GM12872 (cell line): Measurements from ENCODE around the gene TAOK2.
A peak's percentile ranks its signal among the peaks of the same experiment; 100 is the strongest.

Experiments
- TF ChIP-seq, protein P1 (sequence below): IDR thresholded peaks from 3 replicates; pipeline ENCODE4 v1.5.1; 2011; ENCODE audit warnings: low read depth, mild to moderate bottlenecking, low read length, moderate library complexity; ENCODE audit not compliant: insufficient read depth

Gene TAOK2

DNA sequence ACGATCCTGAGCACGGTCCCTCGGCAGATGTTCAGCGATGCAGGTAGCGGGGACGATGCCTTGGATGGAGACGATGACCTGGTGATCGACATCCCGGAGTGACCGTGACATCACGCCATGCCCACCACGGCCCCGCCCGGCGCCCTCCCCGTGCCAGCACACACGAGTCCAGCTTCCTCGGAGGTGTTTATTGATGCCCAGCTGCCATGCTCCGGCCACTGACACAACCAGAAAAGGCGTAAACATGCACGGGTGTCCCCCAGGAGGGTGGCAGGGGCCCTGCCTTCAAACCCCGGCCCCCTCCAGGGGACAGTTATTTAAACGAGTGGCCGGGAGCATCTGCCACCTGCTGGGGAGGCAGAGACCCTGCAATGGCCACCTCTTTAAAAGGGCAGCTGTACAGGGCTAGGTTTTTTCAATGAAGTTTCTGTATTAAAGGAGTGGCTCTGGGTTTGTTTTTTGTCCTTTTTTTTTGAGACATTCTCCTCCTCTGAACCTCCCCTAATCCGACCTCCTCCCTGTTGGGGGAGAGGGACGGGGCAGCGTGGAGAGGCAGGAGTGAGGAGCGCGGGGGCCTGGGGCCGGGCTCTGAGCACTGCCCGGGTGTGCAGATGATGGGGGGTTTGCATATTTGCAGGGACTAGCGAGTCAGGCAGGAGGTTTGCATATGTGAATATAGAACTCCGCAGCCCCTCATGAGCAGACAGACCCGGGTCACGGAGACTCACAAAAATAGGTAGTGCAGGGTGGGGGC lies 31.9 kb downstream of the TAOK2 start:
- TF ChIP-seq, protein P1, sequence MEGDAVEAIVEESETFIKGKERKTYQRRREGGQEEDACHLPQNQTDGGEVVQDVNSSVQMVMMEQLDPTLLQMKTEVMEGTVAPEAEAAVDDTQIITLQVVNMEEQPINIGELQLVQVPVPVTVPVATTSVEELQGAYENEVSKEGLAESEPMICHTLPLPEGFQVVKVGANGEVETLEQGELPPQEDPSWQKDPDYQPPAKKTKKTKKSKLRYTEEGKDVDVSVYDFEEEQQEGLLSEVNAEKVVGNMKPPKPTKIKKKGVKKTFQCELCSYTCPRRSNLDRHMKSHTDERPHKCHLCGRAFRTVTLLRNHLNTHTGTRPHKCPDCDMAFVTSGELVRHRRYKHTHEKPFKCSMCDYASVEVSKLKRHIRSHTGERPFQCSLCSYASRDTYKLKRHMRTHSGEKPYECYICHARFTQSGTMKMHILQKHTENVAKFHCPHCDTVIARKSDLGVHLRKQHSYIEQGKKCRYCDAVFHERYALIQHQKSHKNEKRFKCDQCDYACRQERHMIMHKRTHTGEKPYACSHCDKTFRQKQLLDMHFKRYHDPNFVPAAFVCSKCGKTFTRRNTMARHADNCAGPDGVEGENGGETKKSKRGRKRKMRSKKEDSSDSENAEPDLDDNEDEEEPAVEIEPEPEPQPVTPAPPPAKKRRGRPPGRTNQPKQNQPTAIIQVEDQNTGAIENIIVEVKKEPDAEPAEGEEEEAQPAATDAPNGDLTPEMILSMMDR, result peak; percentile 81

- TF ChIP-seq, protein P1, result no peak
Observed at GRCh38 chr16:30006095-30006473, 32.4 kb downstream of the TAOK2 start.

- TF ChIP-seq, protein P1, result no peak
Observed at GRCh38 chr16:30006659-30007377, 33.1 kb downstream of the TAOK2 start.

DNA sequence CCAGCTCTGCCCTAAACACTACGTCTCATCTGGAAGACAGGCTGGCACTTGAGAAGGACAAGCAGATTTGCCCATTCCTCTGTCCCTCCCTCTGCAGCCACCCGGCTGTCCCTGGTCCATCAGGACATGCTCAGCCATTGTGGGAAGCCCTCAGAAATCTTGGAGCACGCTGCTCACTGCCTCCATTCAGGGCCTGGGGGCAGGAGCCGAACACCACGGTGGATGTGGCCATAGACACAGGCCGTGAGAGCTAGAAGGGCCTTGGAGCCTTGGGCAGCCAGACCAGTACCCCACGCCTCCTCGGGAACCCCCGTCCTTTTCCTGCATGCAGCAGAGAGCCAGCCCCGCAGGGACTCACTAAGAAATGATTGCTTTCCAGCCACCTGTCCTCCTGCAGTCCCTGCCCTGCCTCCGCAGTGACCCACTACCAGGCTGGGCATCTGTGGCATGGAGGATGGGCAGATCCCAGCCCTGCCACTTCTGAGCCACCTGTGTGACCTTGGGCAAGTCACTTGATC lies 33.8 kb downstream of the TAOK2 start:
- TF ChIP-seq, protein P1, result no peak

DNA sequence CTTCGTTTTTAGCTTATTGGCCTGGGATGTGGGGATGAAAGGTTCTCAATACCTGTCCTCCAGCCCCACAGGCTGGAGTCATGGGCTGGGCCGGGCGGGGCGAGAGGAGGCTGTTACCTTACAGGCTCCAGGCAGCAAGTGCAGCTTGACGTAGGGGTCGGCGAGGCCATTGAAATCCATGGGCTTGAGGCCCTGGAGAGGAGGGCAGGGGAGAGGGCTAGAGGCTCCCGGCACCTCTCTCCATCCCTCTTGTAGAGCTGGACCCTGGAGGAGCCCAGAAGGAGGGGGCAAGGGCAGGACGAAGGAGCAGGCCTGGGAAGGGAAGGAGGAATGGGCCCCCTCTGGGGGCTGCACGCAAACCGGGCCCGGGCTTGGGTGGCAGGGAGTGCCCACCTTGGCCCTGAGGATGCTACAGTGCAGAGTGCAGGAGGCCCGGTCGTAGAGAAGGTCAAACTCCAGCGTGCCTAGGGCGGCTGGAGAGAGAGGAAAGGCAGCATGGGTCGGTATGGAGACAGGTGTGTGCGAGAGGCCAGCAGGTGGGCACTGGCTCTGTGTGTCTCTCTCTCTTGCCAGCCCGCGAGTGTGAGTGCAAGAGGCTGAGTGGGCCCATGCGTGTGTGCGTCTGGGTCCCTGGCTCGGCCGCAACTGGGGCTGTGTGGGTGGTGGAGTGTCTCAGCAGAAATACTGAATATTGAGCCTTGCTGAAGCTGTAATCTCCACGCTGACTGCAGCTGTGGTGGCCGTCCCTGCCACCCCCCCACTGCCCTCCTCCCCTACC lies 35.6 kb downstream of the TAOK2 start:
- TF ChIP-seq, protein P1, result no peak

DNA sequence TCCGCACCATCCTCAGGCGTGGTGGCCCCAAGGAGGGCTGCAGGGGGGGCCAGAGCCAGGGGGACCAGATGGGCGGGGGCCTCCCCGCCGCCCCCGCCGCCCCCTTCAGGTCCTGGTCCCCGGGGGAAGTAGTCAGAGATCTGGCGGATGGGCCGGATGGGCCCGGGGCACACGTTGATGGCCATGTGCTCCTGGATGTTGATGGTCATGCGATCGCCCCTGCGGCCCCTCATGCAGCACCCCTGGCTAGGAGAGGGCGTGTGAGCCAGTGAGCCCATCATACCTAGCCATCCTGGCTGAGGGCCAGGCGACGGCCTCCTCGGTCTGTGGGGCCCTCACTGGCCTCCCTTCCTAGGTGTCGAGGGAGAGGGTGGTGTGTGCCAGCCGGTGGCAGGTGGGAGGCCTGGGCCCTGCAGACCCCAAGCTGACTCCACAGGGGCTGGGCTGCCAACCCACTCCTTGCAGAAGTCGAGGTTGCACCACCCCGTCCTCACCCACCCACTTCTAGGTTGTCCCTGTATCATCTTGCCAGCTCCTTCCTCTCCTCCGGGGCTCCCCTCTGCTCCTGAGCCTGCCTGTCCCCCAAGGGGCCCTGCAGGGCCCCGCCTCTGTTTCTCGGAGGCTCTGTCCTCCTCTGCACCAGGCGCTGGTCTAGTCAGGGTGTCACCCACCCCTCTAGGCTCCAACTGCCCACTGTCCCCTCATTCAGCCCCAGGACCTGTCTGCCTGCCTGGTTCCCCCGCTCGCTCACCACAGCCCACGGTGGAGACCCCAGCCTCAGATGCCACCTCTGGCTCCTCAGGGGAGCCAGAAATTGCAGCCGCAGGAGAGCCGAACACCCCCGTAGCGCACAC lies 36.5 kb downstream of the TAOK2 start:
- TF ChIP-seq, protein P1, result no peak
